Amniotic epithelial cell (primary cell): ENCODE data around the gene CENPV.
"Not testable (repeated sequence)": the region's sequence is repeated elsewhere in the genome, so short reads cannot be mapped to it uniquely, and the experiment has no call there.

Source experiments
- DNase-seq: peaks from one replicate; pipeline ENCODE4 v3.0.0-alpha.2; 2010; ENCODE audit warnings: low read depth

The CENPV gene

DNA sequence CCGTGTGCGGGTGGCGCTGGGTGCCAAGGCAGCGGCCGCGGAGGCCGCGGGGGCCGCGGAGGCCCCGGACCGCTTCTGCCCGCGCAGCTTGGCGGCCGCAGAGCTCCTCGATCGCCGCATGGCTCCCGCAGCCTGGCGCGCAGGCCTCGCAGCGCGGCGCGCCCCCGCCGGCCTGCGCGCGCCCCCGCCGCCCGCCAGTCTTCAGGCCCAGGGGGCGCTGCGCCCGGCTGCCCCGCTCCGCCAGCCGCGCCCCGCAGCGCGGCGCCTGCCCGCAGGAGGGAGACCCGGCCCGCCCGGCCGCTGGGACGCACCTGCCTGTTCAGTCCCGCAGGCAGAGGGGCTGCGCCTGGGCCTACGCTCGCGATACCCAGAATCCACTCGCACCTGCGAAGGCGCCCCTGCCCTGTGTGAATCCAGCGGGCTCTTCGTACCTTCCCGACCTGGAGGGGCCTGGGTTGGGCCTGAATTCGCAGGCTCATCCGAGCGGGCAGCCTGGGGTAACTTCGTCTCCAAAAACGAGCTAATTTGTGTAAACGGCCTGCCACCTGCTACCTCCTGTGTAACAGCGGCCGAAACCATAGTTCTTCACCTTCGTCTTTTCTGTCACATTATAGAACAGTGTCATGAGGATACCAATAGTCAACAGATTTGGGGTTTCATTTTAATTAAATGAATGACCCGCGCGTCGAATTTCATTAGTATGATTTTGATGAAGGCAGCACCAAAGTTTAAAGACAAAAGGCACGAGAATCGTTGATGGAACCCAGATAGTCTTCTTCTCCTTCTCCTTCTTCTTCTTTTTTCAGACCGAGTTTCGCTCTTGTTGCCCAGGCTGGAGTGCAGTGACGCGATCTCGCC lies at the start of gene CENPV:
Gene CENPV, minus strand, starts transcription at position 153 of the 858 bp plus-strand sequence. Its CDS starts 33 bp downstream, at position 120.
- DNase-seq, result peak; percentile 19

DNA sequence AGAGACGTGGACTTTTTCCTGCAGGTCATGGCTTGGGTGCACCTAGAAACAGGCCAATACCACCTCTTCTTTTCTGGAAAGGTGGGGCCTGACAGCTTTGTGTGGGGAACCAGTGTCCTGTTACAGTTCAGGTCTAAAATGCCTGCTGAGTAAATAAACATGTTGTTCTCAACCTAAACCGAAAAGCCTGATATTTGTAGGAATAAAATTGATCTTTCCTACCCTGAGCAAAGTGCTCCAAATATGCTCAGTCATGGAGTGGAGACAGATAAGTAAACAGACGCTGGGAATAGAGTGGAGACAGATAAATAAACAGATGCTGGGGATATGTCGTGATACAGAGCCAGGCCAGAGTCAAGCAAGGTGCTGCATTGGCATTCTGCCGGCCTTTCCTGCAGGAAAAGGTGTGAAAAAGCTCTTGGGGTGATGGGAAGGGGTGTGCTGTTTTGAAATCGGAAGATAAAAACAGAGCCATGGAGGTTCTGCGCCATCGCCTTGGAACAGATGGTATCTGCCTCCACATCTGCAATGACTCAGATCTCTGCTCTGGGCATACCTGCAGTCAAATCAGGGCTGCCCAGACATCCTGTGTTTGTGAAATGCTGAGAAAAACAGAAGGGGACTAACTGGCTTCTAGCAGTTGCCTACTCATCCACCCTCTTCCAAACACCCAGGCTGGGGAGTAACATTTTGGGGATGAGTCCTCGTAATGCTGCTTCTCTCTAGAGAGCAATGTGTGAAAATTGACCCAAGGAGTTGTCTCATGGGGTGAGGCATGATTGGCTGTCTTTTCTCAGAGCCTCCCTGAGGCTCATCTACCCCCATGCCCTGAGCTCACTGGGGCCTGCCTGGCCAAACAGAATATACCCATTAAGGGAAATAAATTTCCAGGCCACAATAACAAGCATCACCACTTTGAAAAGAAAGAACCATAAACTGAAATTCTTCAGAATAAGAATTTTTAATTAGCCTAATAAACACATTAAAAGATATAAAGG lies 45.3 kb upstream of the CENPV start:
- peak; percentile 77 for DNase-seq

DNA sequence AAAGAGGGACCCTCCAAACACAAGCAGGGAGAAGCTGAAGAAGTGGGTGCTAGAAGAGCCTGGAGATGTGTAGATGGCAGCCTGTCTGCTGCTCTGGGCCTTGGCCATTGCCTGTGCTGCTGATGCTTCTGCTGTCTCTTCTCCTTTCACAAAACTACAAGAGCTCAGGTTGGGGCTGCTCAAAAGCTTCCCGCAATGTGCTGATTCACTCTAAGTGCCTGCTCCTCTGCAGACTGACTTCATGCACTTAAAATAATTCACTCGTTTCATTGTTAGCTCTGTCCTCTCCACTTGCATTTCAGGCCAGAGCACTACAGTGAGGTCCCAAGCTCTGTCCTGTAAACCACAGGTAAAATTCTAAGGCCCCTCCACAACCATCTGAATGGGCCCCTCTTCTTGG lies 43.4 kb upstream of the CENPV start:
- not testable (repeated sequence) for DNase-seq

DNA sequence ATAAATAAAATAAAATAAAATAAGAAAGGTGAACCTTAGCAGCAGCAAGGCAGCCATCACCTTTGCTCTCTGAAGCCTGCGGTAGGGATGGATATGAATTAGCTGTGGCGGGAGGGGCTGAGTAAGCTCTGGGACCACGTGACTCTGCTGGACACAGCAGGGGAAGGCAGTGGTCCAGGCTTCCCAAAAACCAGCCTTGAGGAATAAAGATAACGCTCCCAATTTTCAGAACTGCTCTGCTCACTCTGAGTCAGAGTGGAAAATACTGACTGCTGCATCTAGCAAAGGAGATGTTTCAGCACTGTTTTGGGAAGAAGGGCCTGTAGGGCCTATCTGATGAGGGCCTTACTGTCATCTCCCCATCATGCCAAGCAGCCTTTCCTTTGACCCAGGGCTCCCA lies 42.6 kb upstream of the CENPV start:
- not testable (repeated sequence) for DNase-seq

DNA sequence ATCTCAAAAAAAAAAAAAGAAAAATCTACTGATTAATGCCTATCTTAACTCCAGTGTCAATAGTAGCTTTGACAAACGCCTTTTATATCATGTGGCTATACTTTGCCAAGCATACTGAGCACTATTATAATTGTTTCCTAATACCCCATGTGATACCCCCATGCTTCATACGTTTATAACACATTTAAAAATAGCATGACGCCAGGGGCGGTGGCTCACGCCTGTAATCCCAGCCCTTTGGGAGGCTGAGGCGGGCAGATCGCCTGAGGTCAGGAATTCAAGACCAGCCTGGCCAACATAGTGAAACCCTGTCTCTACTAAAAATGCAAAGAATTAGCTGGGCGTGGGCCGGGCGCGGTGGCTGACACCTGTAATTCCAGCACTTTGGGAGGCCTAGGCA lies 39.2 kb upstream of the CENPV start:
- not testable (repeated sequence) for DNase-seq

DNA sequence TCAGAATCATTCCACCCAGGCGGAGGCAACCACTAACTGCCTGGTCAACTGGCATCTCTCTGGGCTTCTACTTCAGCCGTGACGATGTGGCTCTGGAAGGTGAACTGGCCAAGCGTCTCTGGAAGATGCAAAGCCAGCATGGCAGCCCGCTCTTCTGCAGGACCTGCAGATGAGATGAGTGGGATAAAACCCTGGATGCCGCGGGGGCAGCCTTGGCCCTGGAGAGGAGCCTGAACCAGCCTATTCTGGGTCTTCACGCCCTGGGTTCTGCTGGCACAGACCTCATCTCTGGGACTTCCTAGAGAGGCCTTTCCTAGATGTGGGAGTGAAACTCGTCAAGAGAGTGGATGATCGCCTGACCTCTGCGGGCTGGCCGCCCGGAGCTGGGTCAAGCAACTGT lies 38.2 kb upstream of the CENPV start:
- DNase-seq, result no peak

DNA sequence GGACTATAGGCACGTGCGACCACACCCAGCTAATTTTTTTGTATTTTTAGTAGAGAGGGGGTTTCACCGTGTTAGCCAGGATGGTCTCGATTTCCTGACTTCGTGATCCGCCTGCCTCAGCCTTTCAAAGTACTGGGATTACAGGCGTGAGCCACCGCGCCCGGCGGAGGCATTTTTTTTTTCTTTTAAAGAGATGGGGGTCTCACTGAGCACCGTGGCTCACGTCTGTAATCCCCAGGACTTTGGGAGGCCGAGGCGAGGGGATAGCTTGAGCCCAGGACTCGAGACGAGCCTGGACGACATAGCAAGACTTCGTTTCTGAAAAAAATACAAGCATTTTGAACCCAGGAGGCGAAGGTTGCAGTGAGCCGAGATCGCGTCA lies 32.8 kb upstream of the CENPV start:
- not testable (repeated sequence) for DNase-seq

DNA sequence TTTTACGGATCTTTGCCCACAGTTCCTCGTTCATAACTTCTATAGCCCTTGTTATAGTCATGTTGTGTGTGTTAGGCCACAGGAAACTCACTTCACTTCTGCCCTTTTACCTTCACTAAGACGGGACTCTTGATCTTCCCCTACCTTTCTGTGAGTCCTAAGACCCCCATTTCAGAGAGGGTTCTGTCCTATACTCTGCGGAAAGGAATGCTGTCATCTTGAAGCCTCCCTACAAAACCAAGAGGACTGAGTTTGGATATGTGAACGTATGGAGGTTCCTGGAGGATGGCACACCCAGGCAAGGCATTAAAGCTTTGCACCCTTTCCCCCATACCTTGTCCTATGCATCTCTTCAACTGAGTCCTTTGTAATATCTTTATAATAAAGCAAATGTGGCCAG lies 31.3 kb upstream of the CENPV start:
- no peak for DNase-seq

DNA sequence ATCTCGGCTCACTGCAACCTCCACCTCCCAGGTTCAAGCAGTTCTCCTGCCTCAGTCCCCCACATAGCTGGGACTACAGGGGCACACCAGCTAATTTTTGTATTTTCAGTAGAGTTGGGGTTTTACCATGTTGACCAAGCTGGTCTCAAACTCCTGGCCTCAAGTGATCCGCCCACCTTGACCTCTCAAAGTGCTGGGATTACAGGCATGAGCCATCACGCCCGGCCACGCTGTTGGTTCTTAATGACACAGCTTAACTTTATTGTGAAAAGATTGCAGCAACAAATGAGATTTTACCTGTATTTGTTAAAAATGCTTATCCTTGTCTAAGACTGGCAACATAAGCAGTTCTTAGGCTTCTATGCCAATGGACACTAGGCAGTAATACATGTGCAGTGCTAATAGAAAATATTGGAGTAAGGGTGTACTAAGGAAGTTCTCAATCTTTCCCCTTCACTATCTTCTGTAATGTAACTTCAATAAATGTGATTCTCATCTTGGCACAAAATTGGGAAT lies 30.6 kb upstream of the CENPV start:
- DNase-seq, result no peak

DNA sequence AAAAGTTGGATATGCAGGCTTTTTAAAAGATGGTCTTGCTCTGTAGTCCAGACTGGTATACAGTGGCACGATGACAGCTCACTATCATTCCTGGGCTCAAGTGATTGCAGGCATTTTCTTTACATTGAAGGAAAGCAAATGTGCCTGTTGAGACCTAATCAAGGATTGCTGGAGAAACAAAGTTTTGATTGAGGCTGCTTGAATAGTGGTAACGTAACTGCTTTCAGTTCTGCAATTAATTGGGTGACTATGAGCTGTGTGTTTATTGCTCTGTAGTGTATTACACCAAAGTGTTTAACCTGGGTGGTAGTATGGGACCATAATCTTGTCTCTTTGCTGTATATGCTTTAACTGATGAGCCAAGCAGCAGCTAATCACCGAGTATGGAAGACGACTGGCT lies 29.9 kb upstream of the CENPV start:
- DNase-seq, result no peak

DNA sequence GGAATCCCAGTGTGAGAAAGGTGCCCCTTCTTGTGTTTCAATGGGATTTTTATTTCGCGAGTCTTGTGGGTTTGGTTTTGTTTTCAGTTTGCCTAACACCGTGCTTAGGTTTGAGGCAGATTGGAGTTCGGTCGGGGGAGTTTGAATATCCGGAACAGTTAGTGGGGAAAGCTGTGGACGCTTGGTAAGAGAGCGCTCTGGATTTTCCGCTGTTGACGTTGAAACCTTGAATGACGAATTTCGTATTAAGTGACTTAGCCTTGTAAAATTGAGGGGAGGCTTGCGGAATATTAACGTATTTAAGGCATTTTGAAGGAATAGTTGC lies 28.2 kb upstream of the CENPV start:
- DNase-seq, result peak; percentile 38

DNA sequence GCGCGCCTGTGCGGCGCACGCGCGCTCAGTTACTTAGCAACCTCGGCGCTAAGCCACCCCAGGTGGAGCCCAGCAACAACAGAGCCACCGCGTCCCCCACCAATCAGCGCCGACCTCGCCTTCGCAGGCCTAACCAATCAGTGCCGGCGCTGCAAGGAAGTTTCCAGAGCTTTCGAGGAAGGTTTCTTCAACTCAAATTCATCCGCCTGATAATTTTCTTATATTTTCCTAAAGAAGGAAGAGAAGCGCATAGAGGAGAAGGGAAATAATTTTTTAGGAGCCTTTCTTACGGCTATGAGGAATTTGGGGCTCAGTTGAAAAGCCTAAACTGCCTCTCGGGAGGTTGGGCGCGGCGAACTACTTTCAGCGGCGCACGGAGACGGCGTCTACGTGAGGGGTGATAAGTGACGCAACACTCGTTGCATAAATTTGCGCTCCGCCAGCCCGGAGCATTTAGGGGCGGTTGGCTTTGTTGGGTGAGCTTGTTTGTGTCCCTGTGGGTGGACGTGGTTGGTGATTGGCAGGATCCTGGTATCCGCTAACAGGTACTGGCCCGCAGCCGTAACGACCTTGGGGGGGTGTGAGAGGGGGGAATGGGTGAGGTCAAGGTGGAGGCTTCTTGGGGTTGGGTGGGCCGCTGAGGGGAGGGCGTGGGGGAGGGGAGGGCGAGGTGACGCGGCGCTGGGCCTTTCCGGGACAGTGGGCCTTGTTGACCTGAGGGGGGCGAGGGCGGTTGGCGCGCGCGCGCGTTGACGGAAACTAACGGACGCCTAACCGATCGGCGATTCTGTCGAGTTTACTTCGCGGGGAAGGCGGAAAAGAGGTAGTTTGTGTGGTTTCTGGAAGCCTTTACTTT lies 27.6 kb upstream of the CENPV start, which contains the start of gene UBB:
Gene UBB, plus strand, starts transcription at position 452 of the 856 bp plus-strand sequence. CDS start 817 bp downstream, outside the sequence.
- peak; percentile 98 for DNase-seq

DNA sequence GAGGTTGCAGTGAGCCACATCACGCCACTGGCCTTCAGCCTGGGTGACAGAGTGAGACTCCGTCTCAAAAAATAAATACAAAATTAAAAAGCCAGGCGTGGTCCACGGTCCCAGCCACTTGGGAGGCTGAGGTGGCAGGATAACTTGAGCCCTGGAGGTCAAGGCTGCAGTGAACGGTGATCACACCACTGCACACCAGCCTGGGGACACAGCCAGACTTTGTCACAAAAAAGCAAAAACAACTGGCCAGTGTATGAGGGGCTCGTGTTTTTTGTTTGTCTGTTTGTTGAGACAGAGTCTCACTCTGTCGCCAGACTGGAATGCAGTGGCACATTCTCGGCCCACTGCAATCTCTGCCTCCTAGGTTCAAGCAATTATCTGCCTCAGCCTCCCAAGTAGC lies 26.4 kb upstream of the CENPV start:
- no peak for DNase-seq

DNA sequence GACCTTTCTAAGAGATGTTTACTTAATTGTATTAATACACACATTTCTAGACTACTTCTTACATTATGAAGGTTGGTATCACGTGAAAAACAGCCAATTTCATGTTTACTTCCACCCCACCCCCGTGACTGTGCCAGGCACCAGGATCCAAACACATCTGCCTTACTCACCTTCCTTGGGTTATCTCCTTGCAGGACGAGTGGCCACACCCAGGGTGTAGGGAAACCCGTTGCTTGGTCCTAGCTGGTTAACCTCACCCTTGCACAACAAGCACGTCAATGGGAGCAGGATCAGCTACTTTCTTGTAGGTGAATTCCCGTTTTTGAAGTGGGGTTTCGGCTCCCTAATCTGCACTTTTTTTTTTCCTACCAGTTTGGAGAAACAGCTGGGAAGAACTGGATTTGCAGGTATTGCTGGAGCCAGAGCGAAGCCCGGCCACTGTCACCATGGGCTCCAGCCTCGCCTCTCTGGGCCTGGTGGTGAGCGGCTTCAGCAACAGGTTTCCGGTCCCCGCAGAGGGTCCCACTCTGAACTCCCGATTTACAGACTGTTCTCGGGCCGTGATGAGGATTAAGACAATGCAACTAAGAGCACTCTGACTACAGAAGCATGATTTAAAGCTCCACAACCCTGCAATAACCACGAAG lies 25.5 kb upstream of the CENPV start:
- peak; percentile 47 for DNase-seq

DNA sequence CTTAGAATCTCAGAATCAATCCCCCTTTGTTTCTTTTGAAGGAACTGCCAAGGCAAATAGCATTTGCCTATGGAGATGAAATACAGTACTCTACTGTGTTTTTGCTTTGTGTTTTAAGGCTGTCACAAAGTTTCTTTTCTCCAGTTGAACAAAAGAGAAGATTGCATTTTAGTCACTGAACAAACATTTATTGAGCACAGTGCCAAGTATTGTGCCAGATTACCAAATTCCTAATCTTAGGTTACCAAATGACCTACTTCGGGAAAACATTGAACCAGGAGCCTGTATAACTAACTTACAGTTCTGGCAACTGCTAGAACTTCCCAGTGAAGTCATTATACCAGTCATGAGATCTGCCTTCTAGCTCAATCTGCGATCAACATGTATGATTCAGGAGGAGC lies 24.7 kb upstream of the CENPV start:
- peak; percentile 59 for DNase-seq

DNA sequence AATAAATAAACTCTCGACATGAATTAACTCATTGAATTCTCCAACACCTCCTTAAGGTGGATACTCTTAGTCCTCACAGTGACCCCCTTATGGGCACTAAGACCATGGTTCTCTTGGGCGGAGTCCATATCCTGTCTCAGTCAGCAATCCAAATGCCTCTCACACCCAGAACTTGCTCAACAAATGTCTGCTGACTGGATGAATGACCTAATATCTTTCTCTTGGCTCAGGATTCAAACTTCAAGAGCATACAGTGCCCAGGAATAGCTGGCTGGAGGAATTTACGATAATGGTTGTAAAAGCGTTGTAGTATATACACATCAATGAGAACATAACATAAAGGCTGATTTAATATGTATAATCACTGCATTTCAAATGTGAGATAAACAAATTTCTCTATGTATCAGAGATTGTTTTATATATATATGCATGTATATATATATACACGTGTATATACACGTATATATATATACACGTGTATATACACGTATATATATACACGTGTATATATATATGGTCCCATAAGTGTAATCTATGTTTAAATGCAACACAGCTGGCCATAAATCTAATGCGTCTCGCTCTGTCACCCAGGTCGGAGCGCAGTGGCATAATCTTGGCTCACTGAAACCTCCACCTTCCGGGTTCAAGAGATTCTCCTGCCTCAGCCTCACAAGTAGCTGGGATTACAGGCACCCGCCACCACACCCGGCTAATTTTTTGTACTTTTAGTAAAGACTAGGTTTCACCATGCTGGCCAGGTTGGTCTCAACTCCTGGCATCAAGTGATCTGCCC lies 21.1 kb upstream of the CENPV start:
- DNase-seq, result peak; percentile 84

DNA sequence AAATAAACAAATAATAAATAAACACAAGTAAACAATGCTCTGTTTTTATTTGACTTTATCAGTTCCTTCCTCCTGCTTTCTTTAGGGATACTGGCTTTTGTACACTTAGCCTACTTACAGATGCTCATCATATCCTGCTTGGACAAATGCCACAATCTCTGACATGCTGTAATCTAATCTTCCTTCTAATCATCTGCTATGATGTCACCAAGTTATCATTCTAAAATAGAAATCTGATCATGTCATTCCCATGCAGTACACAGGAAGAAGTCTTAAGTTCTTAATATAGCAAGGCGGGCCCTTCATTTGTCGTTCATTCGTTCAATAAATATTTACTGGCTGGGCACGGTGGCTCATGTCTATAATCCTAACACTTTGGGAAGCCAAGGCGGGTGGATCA lies 18.5 kb upstream of the CENPV start:
- DNase-seq, result peak; percentile 84

DNA sequence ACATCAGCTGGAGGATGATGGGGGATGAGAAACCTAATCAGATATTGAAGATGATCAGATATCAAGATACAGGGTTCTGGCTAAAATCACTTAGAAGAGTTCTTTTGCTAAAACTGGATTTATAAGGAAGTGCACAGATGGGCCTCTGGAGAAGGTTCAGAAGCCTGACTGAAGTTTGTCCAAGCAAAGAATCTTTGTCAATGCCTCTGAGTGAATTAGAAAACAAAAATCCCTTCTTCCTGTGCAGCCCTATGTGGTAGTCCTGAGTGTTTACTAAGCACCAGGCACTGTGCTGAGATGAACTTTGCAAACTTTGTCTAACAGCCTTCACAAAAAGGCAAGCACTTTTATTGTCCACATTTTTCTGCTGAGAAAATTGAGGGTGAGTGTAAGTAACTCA lies 11.4 kb upstream of the CENPV start:
- no peak for DNase-seq

DNA sequence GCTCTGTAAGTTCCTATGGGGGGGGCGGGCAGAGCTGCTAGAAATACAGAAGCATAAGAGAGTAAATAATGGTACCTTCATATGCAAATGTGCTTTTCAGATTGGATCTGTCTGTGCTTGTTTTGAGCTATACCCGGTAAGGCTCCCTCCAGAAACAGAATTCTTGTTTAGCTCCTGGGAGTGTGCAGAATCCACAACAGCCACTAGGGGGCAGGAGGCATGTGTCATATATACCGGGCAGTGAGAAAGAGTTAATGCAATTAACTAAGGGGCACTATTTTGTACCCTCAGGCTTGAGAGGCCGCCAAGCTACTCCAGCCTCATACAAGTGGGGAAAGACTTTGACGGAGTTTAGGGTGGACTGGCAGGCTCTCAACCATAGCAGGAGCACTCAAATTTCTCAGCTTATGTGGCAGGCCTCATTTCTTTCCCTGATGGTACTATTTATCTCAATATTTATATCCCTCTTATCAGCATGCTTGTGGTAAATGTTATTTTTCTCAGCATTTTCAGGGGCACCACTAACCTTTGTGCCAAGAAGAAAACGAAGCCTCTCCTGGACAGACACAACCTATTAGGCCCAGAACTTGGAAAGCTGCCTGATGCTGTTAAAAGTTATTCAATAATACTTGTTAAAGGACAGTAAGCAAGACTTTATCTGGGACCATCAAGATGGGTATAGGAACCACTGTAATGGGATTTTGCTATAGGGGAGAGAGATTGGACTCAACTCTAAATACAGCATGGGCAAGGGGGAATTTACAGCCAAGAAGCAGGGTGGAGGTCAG lies 10.7 kb upstream of the CENPV start:
- DNase-seq, result peak; percentile 58
